Endothelial cell of umbilical vein (primary cell): Measurements from ENCODE around the gene GNAT1.

ENCODE experiments used
- EZH2 ChIP-seq: IDR thresholded peaks from 2 replicates; pipeline ENCODE4 v1.6.1; 2012; ENCODE audit warnings: borderline replicate concordance, low read depth, mild to moderate bottlenecking, moderate library complexity, low read length, inconsistent platforms; ENCODE audit not compliant: severe bottlenecking
- POLR2A ChIP-seq: IDR thresholded peaks from 2 replicates; pipeline ENCODE4 v1.6.1; 2012; ENCODE audit warnings: low read depth, mild to moderate bottlenecking, control low read depth, low read length
- POLR2AphosphoS5 ChIP-seq: IDR thresholded peaks from 2 replicates; pipeline ENCODE4 v1.6.1; 2012; ENCODE audit warnings: low read depth, mild to moderate bottlenecking, control low read depth, low read length, moderate library complexity; ENCODE audit not compliant: insufficient read depth
- TF ChIP-seq, protein P1 (sequence below), 2 donors: IDR thresholded peaks; 1 replicate in 1 of 2; 2 replicates in 1 of 2; pipeline ENCODE4 v1.5.1; 2011; ENCODE audit warnings: low read length in 2 of 2, mild to moderate bottlenecking in 2 of 2, moderate library complexity in 2 of 2, control low read depth in 1 of 2, inconsistent platforms in 1 of 2, low read depth in 1 of 2; ENCODE audit not compliant: insufficient read depth in 1 of 2; ENCODE audit errors: extremely low read depth in 1 of 2
- TF ChIP-seq, protein P2 (sequence below): IDR thresholded peaks from 2 replicates; pipeline ENCODE4 v1.6.1; 2011; ENCODE audit not compliant: insufficient read depth, insufficient read length

DNA sequence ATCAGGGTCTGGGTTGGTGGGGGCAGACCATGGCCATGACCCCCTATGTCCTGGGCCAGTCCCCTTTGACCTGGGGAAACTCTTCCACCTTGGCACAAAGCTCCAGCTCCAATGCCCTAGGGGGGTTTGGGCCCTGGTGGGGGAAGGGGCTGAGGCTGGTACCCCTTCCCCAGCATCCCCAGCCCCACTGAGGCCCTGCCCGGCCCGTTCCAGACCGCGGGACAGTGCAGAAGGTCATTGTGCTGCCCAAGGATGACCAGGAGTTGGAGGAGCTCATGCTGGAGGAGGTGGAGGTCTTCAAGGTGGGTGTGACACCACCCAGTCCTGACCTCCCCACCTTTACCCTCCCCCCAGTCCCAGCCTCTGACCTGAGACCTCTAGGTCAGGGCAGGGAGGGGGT is 6.2 kb upstream of the GNAT1 start:
- TF ChIP-seq, protein P1, sequence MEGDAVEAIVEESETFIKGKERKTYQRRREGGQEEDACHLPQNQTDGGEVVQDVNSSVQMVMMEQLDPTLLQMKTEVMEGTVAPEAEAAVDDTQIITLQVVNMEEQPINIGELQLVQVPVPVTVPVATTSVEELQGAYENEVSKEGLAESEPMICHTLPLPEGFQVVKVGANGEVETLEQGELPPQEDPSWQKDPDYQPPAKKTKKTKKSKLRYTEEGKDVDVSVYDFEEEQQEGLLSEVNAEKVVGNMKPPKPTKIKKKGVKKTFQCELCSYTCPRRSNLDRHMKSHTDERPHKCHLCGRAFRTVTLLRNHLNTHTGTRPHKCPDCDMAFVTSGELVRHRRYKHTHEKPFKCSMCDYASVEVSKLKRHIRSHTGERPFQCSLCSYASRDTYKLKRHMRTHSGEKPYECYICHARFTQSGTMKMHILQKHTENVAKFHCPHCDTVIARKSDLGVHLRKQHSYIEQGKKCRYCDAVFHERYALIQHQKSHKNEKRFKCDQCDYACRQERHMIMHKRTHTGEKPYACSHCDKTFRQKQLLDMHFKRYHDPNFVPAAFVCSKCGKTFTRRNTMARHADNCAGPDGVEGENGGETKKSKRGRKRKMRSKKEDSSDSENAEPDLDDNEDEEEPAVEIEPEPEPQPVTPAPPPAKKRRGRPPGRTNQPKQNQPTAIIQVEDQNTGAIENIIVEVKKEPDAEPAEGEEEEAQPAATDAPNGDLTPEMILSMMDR (IDR thresholded peaks at IDR 0.05; ENCODE audit: extremely low read depth in 1 of 2, insufficient read depth in 1 of 2, low read depth in 1 of 2, low read length in 2 of 2) = no peak
- TF ChIP-seq POLR2AphosphoS5 = no peak
- no peak for TF ChIP-seq EZH2
- TF ChIP-seq POLR2A = no peak
- TF ChIP-seq, protein P2, sequence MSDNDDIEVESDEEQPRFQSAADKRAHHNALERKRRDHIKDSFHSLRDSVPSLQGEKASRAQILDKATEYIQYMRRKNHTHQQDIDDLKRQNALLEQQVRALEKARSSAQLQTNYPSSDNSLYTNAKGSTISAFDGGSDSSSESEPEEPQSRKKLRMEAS = no peak
